H1 (cell line): Measurements from ENCODE around the gene RALGAPA1. TPM values are rescaled to one million over a fixed set of nuclear protein-coding genes. Genes with fewer than 3 reads are reported as not detected.

ENCODE experiments used
- CTCF ChIA-PET: fragments of 300-600 bp; sonication (Branson Sonifier 250); formaldehyde crosslinking; loops from one replicate; lab custom pipeline; 2021; ENCODE audit not compliant: partially characterized antibody; lab: Charles Lee
- POLR2A ChIA-PET: fragments of 300-600 bp; sonication (Branson Sonifier 250); formaldehyde crosslinking; loops from one replicate; lab custom pipeline; 2021; ENCODE audit warnings: inconsistent platforms; ENCODE audit not compliant: partially characterized antibody; lab: Charles Lee
- DNase-seq, 2 experiments: peaks; one replicate each; pipeline versions ENCODE4 v3.0.0 to v3.0.0-alpha.2; 2010 to 2022; ENCODE audit warnings: low spot score in 2 of 2, low read depth in 1 of 2, mixed read lengths in 1 of 2
- FAIRE-seq: peaks from 2 replicates; lab custom pipeline; 2011; peaks lifted over from hg19 to GRCh38; lab: Jason Lieb, UNC
- H2AFZ ChIP-seq: 2 replicates; pipeline ENCODE4 v1.8.1; 2012; ENCODE audit warnings: low read length, inconsistent platforms
- H2AK5ac ChIP-seq: 2 replicates; pipeline ENCODE4 v1.6.1; 2013; ENCODE audit warnings: low read depth, low read length
- H2BK120ac ChIP-seq: replicated peaks from 2 replicates; pipeline ENCODE3; 2013; ENCODE audit warnings: low read depth, low read length, inconsistent platforms
- H2BK12ac ChIP-seq: 2 replicates; pipeline ENCODE4 v1.6.1; 2013; ENCODE audit warnings: low read depth, low read length
- H2BK15ac ChIP-seq: 2 replicates; pipeline ENCODE4 v1.6.1; 2013; ENCODE audit warnings: low read length
- H2BK20ac ChIP-seq: 2 replicates; pipeline ENCODE4 v1.6.1; 2013; ENCODE audit warnings: low read length
- H2BK5ac ChIP-seq: 2 replicates; pipeline ENCODE4 v1.6.1; 2013; ENCODE audit warnings: low read depth, low read length
- H3K14ac ChIP-seq: 2 replicates; pipeline ENCODE4 v1.6.1; 2013; ENCODE audit warnings: inconsistent platforms; ENCODE audit not compliant: insufficient read length
- H3K18ac ChIP-seq: 2 replicates; pipeline ENCODE4 v1.6.1; 2013; ENCODE audit warnings: low read length; ENCODE audit errors: extremely low read depth
- H3K23ac ChIP-seq: 2 replicates; pipeline ENCODE4 v1.6.1; 2013; ENCODE audit warnings: inconsistent platforms; ENCODE audit not compliant: insufficient read length
- H3K23me2 ChIP-seq: 2 replicates; pipeline ENCODE4 v1.6.1; 2013; ENCODE audit warnings: low read depth, low read length
- H3K27ac ChIP-seq: 2 replicates; pipeline ENCODE4 v1.6.1; 2011; ENCODE audit warnings: low read depth, low read length, inconsistent platforms
- H3K27me3 ChIP-seq, 4 experiments: replicated peaks in 1 of 4; 1 replicate in 1 of 4; 2 replicates in 3 of 4; pipeline versions ENCODE4 v1.6.1 to v1.8.1; 2011 to 2013; ENCODE audit warnings: low read length in 3 of 4, mild to moderate bottlenecking in 3 of 4, inconsistent platforms in 2 of 4, mixed read lengths in 2 of 4, moderate library complexity in 1 of 4; ENCODE audit not compliant: control insufficient read depth in 3 of 4, insufficient read depth in 3 of 4; ENCODE audit errors: extremely low read depth in 1 of 4
- H3K36me3 ChIP-seq, 4 experiments: 2 replicates each; pipeline versions ENCODE4 v1.6.1 to v1.8.1; 2011 to 2013; ENCODE audit warnings: mild to moderate bottlenecking in 4 of 4, low read length in 3 of 4, moderate library complexity in 2 of 4, control low read depth in 1 of 4, inconsistent platforms in 1 of 4; ENCODE audit not compliant: insufficient read depth in 4 of 4, control insufficient read depth in 2 of 4
- H3K4ac ChIP-seq: replicated peaks from 2 replicates; pipeline ENCODE3; 2013; ENCODE audit warnings: low read length, low read depth, mixed read lengths, inconsistent platforms; ENCODE audit not compliant: insufficient read length
- H3K4me1 ChIP-seq, 4 experiments: replicated peaks in 1 of 4; 1 replicate in 1 of 4; 2 replicates in 3 of 4; pipeline versions ENCODE4 v1.6.1 to v1.8.1; 2011 to 2013; ENCODE audit warnings: low read length in 3 of 4, inconsistent platforms in 2 of 4, mixed read lengths in 1 of 4; ENCODE audit not compliant: insufficient read depth in 4 of 4, control insufficient read depth in 3 of 4
- H3K4me2 ChIP-seq, 2 experiments: 2 replicates each; pipeline versions ENCODE4 v1.6.1 to v1.8.1; 2011 to 2013; ENCODE audit warnings: low read depth in 2 of 2, low read length in 2 of 2, control low read depth in 1 of 2, inconsistent platforms in 1 of 2, mild to moderate bottlenecking in 1 of 2; ENCODE audit not compliant: insufficient read depth in 1 of 2
- H3K4me3 ChIP-seq, 4 experiments: fragments of 200-600, 300-600 bp in 1 of 4; sonication (generic), shearing (Covaris generic), sonication (Bioruptor Twin) in 1 of 4; 2 replicates each; pipeline versions ENCODE4 v1.5.1 to v1.8.1; 2011 to 2016; ENCODE audit warnings: low read length in 4 of 4, low read depth in 3 of 4, control low read depth in 2 of 4, inconsistent platforms in 2 of 4, mild to moderate bottlenecking in 2 of 4, mixed read lengths in 1 of 4, moderate library complexity in 1 of 4; ENCODE audit not compliant: insufficient read depth in 2 of 4; ENCODE audit errors: extremely low read depth in 1 of 4
- H3K56ac ChIP-seq: replicated peaks from 2 replicates; pipeline ENCODE3; 2013; ENCODE audit warnings: low read depth, mild to moderate bottlenecking, mixed read lengths, low read length, inconsistent platforms; ENCODE audit not compliant: insufficient read length
- H3K79me1 ChIP-seq: 2 replicates; pipeline ENCODE4 v1.6.1; 2013; ENCODE audit warnings: low read depth, low read length, control low read depth
- H3K79me2 ChIP-seq, 2 experiments: 2 replicates each; pipeline versions ENCODE4 v1.6.1 to v1.8.1; 2012 to 2013; ENCODE audit warnings: low read length in 2 of 2, mild to moderate bottlenecking in 2 of 2, inconsistent platforms in 1 of 2; ENCODE audit not compliant: insufficient read depth in 2 of 2, control insufficient read depth in 1 of 2
- H3K9ac ChIP-seq, 4 experiments: replicated peaks in 1 of 4; 1 replicate in 1 of 4; 2 replicates in 3 of 4; pipeline versions ENCODE4 v1.6.1 to v1.8.1; 2011 to 2013; ENCODE audit warnings: low read depth in 3 of 4, low read length in 3 of 4, control low read depth in 2 of 4, mild to moderate bottlenecking in 2 of 4, moderate library complexity in 2 of 4, inconsistent platforms in 1 of 4; ENCODE audit errors: extremely low read depth in 1 of 4
- H3K9me3 ChIP-seq, 2 experiments: 2 replicates each; pipeline versions ENCODE4 v1.6.1 to v1.8.1; 2012 to 2013; ENCODE audit warnings: mild to moderate bottlenecking in 2 of 2, moderate library complexity in 2 of 2, control low read depth in 1 of 2, inconsistent platforms in 1 of 2, low read depth in 1 of 2, low read length in 1 of 2, mixed read lengths in 1 of 2; ENCODE audit not compliant: insufficient read depth in 2 of 2
- H4K20me1 ChIP-seq, 2 experiments: replicated peaks in 1 of 2; 2 replicates each; pipeline versions ENCODE3 to v1.8.1; 2011 to 2013; ENCODE audit warnings: inconsistent platforms in 2 of 2, low read length in 2 of 2, mild to moderate bottlenecking in 1 of 2; ENCODE audit not compliant: insufficient read depth in 2 of 2, control insufficient read depth in 1 of 2
- H4K5ac ChIP-seq: 2 replicates; pipeline ENCODE4 v1.6.1; 2013; ENCODE audit warnings: low read length, low read depth, mixed read lengths, inconsistent platforms; ENCODE audit not compliant: insufficient read length
- H4K8ac ChIP-seq: 2 replicates; pipeline ENCODE4 v1.8.0; 2013; ENCODE audit warnings: mild to moderate bottlenecking, moderate library complexity, low read length, inconsistent platforms; ENCODE audit not compliant: insufficient read depth; ENCODE audit errors: extremely low read depth
- H4K91ac ChIP-seq: replicated peaks from 2 replicates; pipeline ENCODE3; 2013; ENCODE audit warnings: low read length, mixed read lengths, inconsistent platforms; ENCODE audit not compliant: insufficient read length
- BACH1 ChIP-seq: IDR thresholded peaks from 2 replicates; pipeline ENCODE4 v1.6.1; 2012; ENCODE audit warnings: low read length, improper control_type of control experiment
- CEBPB ChIP-seq: IDR thresholded peaks from 2 replicates; pipeline ENCODE4 v1.6.1; 2012; ENCODE audit warnings: low read depth, low read length
- CHD2 ChIP-seq: IDR thresholded peaks from 2 replicates; pipeline ENCODE4 v1.6.1; 2012; ENCODE audit warnings: low read length, improper control_type of control experiment
- E2F6 ChIP-seq: IDR thresholded peaks from 2 replicates; pipeline ENCODE4 v1.6.1; 2012; ENCODE audit warnings: inconsistent platforms
- EP300 ChIP-seq, 2 experiments: IDR thresholded peaks; 1 replicate in 1 of 2; 2 replicates in 1 of 2; pipeline ENCODE4 v1.6.1; 2011 to 2012; ENCODE audit warnings: low read depth in 2 of 2, low read length in 2 of 2, mild to moderate bottlenecking in 2 of 2, borderline replicate concordance in 1 of 2, inconsistent platforms in 1 of 2, moderate library complexity in 1 of 2
- GABPA ChIP-seq: IDR thresholded peaks from 2 replicates; pipeline ENCODE4 v1.6.1; 2011; ENCODE audit warnings: mild to moderate bottlenecking, low read length, moderate library complexity, borderline replicate concordance; ENCODE audit not compliant: insufficient read depth
- KDM5A ChIP-seq: fragments of 200-600 bp; IDR thresholded peaks from 2 replicates; pipeline ENCODE4 v1.7.1; 2012; ENCODE audit warnings: mild to moderate bottlenecking, low read length, inconsistent platforms, mixed read lengths
- NRF1 ChIP-seq: IDR thresholded peaks from 2 replicates; pipeline ENCODE4 v1.6.1; 2011; ENCODE audit warnings: mild to moderate bottlenecking, low read depth, low read length, improper control_type of control experiment
- PHF8 ChIP-seq: fragments of 200-600 bp; sonication (generic); conservative IDR thresholded peaks from 2 replicates; pipeline ENCODE4 v1.7.1; 2012; ENCODE audit warnings: low read depth, mild to moderate bottlenecking, inconsistent platforms, low read length, moderate library complexity
- ZNF274 ChIP-seq: IDR thresholded peaks from 2 replicates; pipeline ENCODE4 v1.7.0; 2012; ENCODE audit warnings: low read length, borderline replicate concordance; ENCODE audit errors: extremely low read depth
- WGBS, 2 experiments: shearing (Covaris generic) in 1 of 2; methylation state at CpG; one replicate each; pipeline versions ENCODE4 v1.1.6 to v1.1.7; 2013 to 2015; ENCODE audit warnings: low lambda C conversion rate in 2 of 2, mixed read lengths in 2 of 2, inconsistent platforms in 1 of 2, low coverage in 1 of 2, missing lambda C conversion rate in 1 of 2; ENCODE audit not compliant: insufficient replicate concordance in 2 of 2, insufficient coverage in 1 of 2, insufficient read length in 1 of 2; ENCODE audit errors: extremely low coverage in 1 of 2, missing lambda C conversion rate in 1 of 2; 5-methylcytosine and 5-hydroxymethylcytosine counted together
- polyA plus RNA-seq, 7 experiments: library from polyadenylated mRNA; depleted of rRNA in 3 of 7; stranded (reverse) in 5 of 7; unstranded in 2 of 7; fragments of >200 nt in 5 of 7; fragments of 200-250 nt in 2 of 7; gene quantifications; 1 replicate in 5 of 7; 2 replicates in 1 of 7; 4 replicates in 1 of 7; pipeline versions ENCODE4 v1.2.1 to v1.2.3, GENCODE V29; 2011 to 2013; ENCODE audit warnings: missing spikeins in 2 of 7, mixed read lengths in 2 of 7
- total RNA-seq: library from RNA; stranded (reverse); fragmentation: NEBNext Ultra II Directional; extraction: Animal tissue kit (Norgen Biotek cat#: 25700); gene quantifications from 2 replicates; pipeline ENCODE4 v1.2.1, GENCODE V29; 2021

Gene RALGAPA1
- total and polyA plus RNA-seq, 2 of the 8 experiments (the other 6 are each of a cell fraction or from before 2014, with no cell fraction given), result 4.2 to 26.7 TPM

- no peak overlapping the region for H3K23ac ChIP-seq
- peaks cover 0 to 1% of the 10 kb centered on the region in 2 experiments for H4K20me1 ChIP-seq
- H4K8ac ChIP-seq, result no peak overlapping the region
- H3K79me2 ChIP-seq, result peaks cover 0 to 26% of the 10 kb centered on the region in 2 experiments; a peak in 2 of 4 replicates
- TF ChIP-seq CEBPB, result no peak
- TF ChIP-seq PHF8, result no peak
- TF ChIP-seq CHD2, result no peak
- TF ChIP-seq KDM5A, result no peak
- TF ChIP-seq EP300 (IDR thresholded peaks at IDR 0.05; ENCODE audit: borderline replicate concordance in 1 of 2, low read depth in 2 of 2, low read length in 2 of 2), result no peak
- TF ChIP-seq E2F6, result no peak
- no peak for TF ChIP-seq NRF1
- TF ChIP-seq BACH1, result no peak
- TF ChIP-seq GABPA, result no peak
- no peak for TF ChIP-seq ZNF274
- H2AFZ ChIP-seq, result no peak overlapping the region
- no peak overlapping the region for H4K5ac ChIP-seq
- no peak overlapping the region for H2BK120ac ChIP-seq
- no peak overlapping the region for H2BK20ac ChIP-seq
- DNase-seq, result no peak
- no peak overlapping the region for H3K4me2 ChIP-seq
- H3K14ac ChIP-seq, result no peak overlapping the region
- ChIA-PET CTCF (no interaction called here), POLR2A (no interaction called here)
- no peak overlapping the region for H3K56ac ChIP-seq
- no peaks in the 10 kb centered on the region for H3K27me3 ChIP-seq
- peaks cover 6% of the 10 kb centered on the region; the same call in 1 of the 2 replicates for H3K23me2 ChIP-seq
- no peak overlapping the region for H3K4me3 ChIP-seq
- H2BK15ac ChIP-seq, result no peak overlapping the region
- H3K18ac ChIP-seq, result no peak overlapping the region
- peaks cover 0 to 13% (median 5%) of the 10 kb centered on the region in 4 experiments; a peak in 2 of 8 replicates for H3K36me3 ChIP-seq
- H3K4ac ChIP-seq, result no peak overlapping the region
- FAIRE-seq, result no peak
- H3K27ac ChIP-seq, result no peak overlapping the region
- no peak overlapping the region for H2AK5ac ChIP-seq
- 96% methylated on average over 1 of the region's 1 CpG; no CpG with 5 or more reads in 1 of the 2 experiments for WGBS, 2 experiments
- no peaks in the 10 kb centered on the region for H3K9me3 ChIP-seq
- H3K9ac ChIP-seq, result no peak overlapping the region
- H3K79me1 ChIP-seq, result peaks cover 2% of the 10 kb centered on the region; the same call in 1 of the 2 replicates
- H4K91ac ChIP-seq, result no peak overlapping the region
- no peak overlapping the region for H2BK5ac ChIP-seq
- H2BK12ac ChIP-seq, result no peak overlapping the region
- peaks cover 0 to 3% (median 0%) of the 10 kb centered on the region in 4 experiments; a peak in 3 of 7 replicates for H3K4me1 ChIP-seq
Observed at GRCh38 chr14:35829449-35829848, 20.4 kb upstream of the RALGAPA1 start.
